ENCODE results near the gene PIK3R2.

- TF ChIP-seq CTCF (IDR thresholded peaks at IDR 0.05) (no peak), POLR2AphosphoS5 (IDR thresholded peaks at IDR 0.05; ENCODE audit: insufficient read depth in 1 of 2, low read depth in 1 of 2) (no peak), POLR2A (IDR thresholded peaks at IDR 0.05) (no peak)
Measured at GRCh38 chr19:18159810-18160209, 6.8 kb downstream of the PIK3R2 start.
